ENCODE results near the gene ISX.

GRCh38 chr22:35020517-35020916 lies 45.4 kb upstream of the ISX start:
- TF ChIP-seq, protein P1, sequence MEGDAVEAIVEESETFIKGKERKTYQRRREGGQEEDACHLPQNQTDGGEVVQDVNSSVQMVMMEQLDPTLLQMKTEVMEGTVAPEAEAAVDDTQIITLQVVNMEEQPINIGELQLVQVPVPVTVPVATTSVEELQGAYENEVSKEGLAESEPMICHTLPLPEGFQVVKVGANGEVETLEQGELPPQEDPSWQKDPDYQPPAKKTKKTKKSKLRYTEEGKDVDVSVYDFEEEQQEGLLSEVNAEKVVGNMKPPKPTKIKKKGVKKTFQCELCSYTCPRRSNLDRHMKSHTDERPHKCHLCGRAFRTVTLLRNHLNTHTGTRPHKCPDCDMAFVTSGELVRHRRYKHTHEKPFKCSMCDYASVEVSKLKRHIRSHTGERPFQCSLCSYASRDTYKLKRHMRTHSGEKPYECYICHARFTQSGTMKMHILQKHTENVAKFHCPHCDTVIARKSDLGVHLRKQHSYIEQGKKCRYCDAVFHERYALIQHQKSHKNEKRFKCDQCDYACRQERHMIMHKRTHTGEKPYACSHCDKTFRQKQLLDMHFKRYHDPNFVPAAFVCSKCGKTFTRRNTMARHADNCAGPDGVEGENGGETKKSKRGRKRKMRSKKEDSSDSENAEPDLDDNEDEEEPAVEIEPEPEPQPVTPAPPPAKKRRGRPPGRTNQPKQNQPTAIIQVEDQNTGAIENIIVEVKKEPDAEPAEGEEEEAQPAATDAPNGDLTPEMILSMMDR (IDR thresholded peaks at IDR 0.05; ENCODE audit: poor library complexity, severe bottlenecking) = no peak
- no peak for TF ChIP-seq TAF1 (IDR thresholded peaks at IDR 0.05; ENCODE audit: low read depth)
- TF ChIP-seq POLR2AphosphoS5 (IDR thresholded peaks at IDR 0.05) = no peak
- no peak for TF ChIP-seq SMC3 (conservative IDR thresholded peaks at IDR 0.05; ENCODE audit: poor library complexity)
- TF ChIP-seq EP300 (conservative IDR thresholded peaks at IDR 0.05; ENCODE audit: poor library complexity, severe bottlenecking) = no peak
- no peak for TF ChIP-seq EZH2 (IDR thresholded peaks at IDR 0.05; ENCODE audit: borderline replicate concordance, insufficient read depth, low read length, poor library complexity, severe bottlenecking)
- TF ChIP-seq, protein P2, sequence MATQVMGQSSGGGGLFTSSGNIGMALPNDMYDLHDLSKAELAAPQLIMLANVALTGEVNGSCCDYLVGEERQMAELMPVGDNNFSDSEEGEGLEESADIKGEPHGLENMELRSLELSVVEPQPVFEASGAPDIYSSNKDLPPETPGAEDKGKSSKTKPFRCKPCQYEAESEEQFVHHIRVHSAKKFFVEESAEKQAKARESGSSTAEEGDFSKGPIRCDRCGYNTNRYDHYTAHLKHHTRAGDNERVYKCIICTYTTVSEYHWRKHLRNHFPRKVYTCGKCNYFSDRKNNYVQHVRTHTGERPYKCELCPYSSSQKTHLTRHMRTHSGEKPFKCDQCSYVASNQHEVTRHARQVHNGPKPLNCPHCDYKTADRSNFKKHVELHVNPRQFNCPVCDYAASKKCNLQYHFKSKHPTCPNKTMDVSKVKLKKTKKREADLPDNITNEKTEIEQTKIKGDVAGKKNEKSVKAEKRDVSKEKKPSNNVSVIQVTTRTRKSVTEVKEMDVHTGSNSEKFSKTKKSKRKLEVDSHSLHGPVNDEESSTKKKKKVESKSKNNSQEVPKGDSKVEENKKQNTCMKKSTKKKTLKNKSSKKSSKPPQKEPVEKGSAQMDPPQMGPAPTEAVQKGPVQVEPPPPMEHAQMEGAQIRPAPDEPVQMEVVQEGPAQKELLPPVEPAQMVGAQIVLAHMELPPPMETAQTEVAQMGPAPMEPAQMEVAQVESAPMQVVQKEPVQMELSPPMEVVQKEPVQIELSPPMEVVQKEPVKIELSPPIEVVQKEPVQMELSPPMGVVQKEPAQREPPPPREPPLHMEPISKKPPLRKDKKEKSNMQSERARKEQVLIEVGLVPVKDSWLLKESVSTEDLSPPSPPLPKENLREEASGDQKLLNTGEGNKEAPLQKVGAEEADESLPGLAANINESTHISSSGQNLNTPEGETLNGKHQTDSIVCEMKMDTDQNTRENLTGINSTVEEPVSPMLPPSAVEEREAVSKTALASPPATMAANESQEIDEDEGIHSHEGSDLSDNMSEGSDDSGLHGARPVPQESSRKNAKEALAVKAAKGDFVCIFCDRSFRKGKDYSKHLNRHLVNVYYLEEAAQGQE (IDR thresholded peaks at IDR 0.05; ENCODE audit: borderline replicate concordance) = no peak
- TF ChIP-seq RAD21 (conservative IDR thresholded peaks at IDR 0.05) = no peak
